ENCODE results near the gene PAX7. TPM values are rescaled to one million over a fixed set of nuclear protein-coding genes. Genes with fewer than 3 reads are reported as not detected.

Gene PAX7
- total and polyA plus RNA-seq, 2 donors (not counting 1 experiment from before 2014, with no cell fraction given): not detected

DNA sequence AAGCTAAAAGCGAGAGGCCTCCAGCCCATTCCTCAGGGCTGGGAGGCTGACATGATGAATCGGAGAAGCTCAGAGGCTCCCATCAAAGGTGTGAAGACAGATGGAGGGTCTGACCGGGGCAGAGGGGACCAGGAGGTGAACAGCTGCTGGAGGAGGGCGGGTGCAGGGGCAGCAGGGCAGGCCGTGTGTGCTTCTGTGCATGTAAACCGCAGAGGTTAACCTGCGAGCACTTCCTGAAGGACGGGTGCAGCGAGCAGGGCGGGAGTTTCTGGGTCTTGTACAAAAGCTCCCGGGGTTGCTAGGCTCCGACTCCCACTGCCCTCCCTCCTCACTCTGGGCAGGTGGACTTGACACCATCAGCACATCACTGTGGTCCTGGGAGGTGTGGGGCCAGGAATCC lies 75.2 kb downstream of the PAX7 start:
- Histone ChIP-seq H3K4me2 (replicated peaks; ENCODE audit: low read depth, low read length, poor library complexity, severe bottlenecking) (no peak overlapping the region), H3K9ac (ENCODE audit: low read length) (no peak overlapping the region), H3K4me3 (ENCODE audit: control extremely low read depth in 1 of 5, extremely low read depth in 1 of 5, insufficient read depth in 1 of 5, low read depth in 2 of 5, low read length in 4 of 5) (no peak overlapping the region), H3K27ac (ENCODE audit: low read length in 2 of 2) (no peak overlapping the region), H3K36me3 (replicated peaks in 1 of 2; ENCODE audit: control extremely low read depth in 1 of 2, control insufficient read depth in 1 of 2, extremely low read depth in 1 of 2, insufficient read depth in 2 of 2, low read length in 1 of 2) (no peaks in the 10 kb centered on the region), H2AFZ (ENCODE audit: insufficient read depth, low read depth, low read length, poor library complexity, severe bottlenecking) (no peak overlapping the region), H3K4me1 (ENCODE audit: control insufficient read depth in 2 of 2, insufficient read depth in 2 of 2, low read length in 2 of 2) (no peaks in the 10 kb centered on the region), H3K9me3 (ENCODE audit: control extremely low read depth in 1 of 3, control insufficient read depth in 2 of 3, insufficient read depth in 1 of 3, low read length in 2 of 3) (no peaks in the 10 kb centered on the region), H3K27me3 (replicated peaks in 1 of 4; ENCODE audit: control extremely low read depth in 1 of 4, control insufficient read depth in 3 of 4, insufficient read depth in 4 of 4, low read length in 3 of 4) (peaks cover 0 to 11% (median 2%) of the 10 kb centered on the region in 4 experiments), H3K79me2 (ENCODE audit: control insufficient read depth, insufficient read depth, low read length) (no peaks in the 10 kb centered on the region), H4K20me1 (ENCODE audit: control insufficient read depth, insufficient read depth, low read length, poor library complexity, severe bottlenecking) (no peaks in the 10 kb centered on the region)
- Mint-ChIP-seq H3K27ac (no peak overlapping the region), H3K9me3 (ENCODE audit: insufficient read depth) (no peaks in the 10 kb centered on the region), H3K27me3 (peaks cover 27% of the 10 kb centered on the region), H3K4me1 (no peaks in the 10 kb centered on the region), H3K4me3 (no peak overlapping the region)
- intact Hi-C loops (cut with micrococcal nuclease): no loop called here
- CTCF ChIA-PET: no interaction called here
- POLR2A ChIA-PET: no interaction called here
- DNase-seq: no peak
- no peak for TF ChIP-seq EZH2 (IDR thresholded peaks at IDR 0.05; ENCODE audit: borderline replicate concordance, insufficient read depth, low read depth, low read length, poor library complexity, severe bottlenecking)
- TF ChIP-seq, protein P1, sequence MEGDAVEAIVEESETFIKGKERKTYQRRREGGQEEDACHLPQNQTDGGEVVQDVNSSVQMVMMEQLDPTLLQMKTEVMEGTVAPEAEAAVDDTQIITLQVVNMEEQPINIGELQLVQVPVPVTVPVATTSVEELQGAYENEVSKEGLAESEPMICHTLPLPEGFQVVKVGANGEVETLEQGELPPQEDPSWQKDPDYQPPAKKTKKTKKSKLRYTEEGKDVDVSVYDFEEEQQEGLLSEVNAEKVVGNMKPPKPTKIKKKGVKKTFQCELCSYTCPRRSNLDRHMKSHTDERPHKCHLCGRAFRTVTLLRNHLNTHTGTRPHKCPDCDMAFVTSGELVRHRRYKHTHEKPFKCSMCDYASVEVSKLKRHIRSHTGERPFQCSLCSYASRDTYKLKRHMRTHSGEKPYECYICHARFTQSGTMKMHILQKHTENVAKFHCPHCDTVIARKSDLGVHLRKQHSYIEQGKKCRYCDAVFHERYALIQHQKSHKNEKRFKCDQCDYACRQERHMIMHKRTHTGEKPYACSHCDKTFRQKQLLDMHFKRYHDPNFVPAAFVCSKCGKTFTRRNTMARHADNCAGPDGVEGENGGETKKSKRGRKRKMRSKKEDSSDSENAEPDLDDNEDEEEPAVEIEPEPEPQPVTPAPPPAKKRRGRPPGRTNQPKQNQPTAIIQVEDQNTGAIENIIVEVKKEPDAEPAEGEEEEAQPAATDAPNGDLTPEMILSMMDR (IDR thresholded peaks at IDR 0.05): no peak
- WGBS (ENCODE audit: insufficient coverage): 36% methylated on average over 6 of the region's 12 CpGs
- ATAC-seq (ENCODE audit: low read depth): no peak

DNA sequence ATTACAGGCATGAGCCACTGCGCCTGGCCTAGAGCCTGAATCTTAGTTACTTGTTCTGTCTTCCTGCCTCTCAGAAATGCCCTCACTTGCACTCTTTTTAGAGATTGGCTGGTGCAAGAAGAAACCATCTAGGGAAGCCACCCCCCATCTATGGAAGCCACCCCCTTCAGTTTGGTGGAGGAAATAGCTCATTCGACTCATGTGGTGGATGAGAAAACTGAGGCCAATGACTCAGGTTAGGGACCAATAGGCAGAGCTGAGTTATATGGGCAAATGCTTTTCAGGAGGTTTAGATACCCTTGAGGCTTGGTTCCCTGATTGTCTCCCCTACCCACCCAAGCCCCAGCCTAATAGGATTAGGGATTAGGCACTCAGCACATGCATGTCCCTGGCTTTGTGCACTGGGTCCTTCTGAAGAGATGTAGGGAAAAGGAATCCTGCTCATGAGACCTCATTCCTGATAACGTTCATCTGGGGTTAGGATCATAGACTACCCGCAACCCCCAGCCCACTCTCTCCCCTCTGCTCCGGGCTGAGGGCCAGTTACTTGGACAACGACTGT lies 77.1 kb downstream of the PAX7 start:
- WGBS (ENCODE audit: insufficient coverage): 100% methylated on average over 1 of the region's 6 CpGs
- ChIA-PET POLR2A (no interaction called here), CTCF (no interaction called here)
- DNase-seq (no peak), ATAC-seq (ENCODE audit: low read depth) (no peak)
- H3K4me2 ChIP-seq (replicated peaks; ENCODE audit: low read depth, low read length, poor library complexity, severe bottlenecking): no peak overlapping the region
- Mint-ChIP-seq H3K27ac (no peak overlapping the region), H3K4me1 (no peaks in the 10 kb centered on the region), H3K9me3 (ENCODE audit: insufficient read depth) (no peaks in the 10 kb centered on the region), H3K27me3 (peaks cover 28% of the 10 kb centered on the region), H3K4me3 (no peak overlapping the region)
- H3K4me3 ChIP-seq (ENCODE audit: control extremely low read depth in 1 of 5, extremely low read depth in 1 of 5, insufficient read depth in 1 of 5, low read depth in 2 of 5, low read length in 4 of 5): no peak overlapping the region
- intact Hi-C loops (cut with micrococcal nuclease): no loop called here
- H2AFZ ChIP-seq (ENCODE audit: insufficient read depth, low read depth, low read length, poor library complexity, severe bottlenecking): no peak overlapping the region
- no peak for TF ChIP-seq EZH2 (IDR thresholded peaks at IDR 0.05; ENCODE audit: borderline replicate concordance, insufficient read depth, low read depth, low read length, poor library complexity, severe bottlenecking)
- TF ChIP-seq, protein P1 (IDR thresholded peaks at IDR 0.05): no peak
- no peak overlapping the region for H3K9ac ChIP-seq (ENCODE audit: low read length)
- no peaks in the 10 kb centered on the region for H3K36me3 ChIP-seq (replicated peaks in 1 of 2; ENCODE audit: control extremely low read depth in 1 of 2, control insufficient read depth in 1 of 2, extremely low read depth in 1 of 2, insufficient read depth in 2 of 2, low read length in 1 of 2)
- H3K27me3 ChIP-seq (replicated peaks in 1 of 4; ENCODE audit: control extremely low read depth in 1 of 4, control insufficient read depth in 3 of 4, insufficient read depth in 4 of 4, low read length in 3 of 4): peaks cover 0 to 12% (median 2%) of the 10 kb centered on the region in 4 experiments
- no peaks in the 10 kb centered on the region for H3K79me2 ChIP-seq (ENCODE audit: control insufficient read depth, insufficient read depth, low read length)
- no peaks in the 10 kb centered on the region for H3K4me1 ChIP-seq (ENCODE audit: control insufficient read depth in 2 of 2, insufficient read depth in 2 of 2, low read length in 2 of 2)
- H3K27ac ChIP-seq (ENCODE audit: low read length in 2 of 2): no peak overlapping the region
- no peaks in the 10 kb centered on the region for H4K20me1 ChIP-seq (ENCODE audit: control insufficient read depth, insufficient read depth, low read length, poor library complexity, severe bottlenecking)
- H3K9me3 ChIP-seq (ENCODE audit: control extremely low read depth in 1 of 3, control insufficient read depth in 2 of 3, insufficient read depth in 1 of 3, low read length in 2 of 3): no peaks in the 10 kb centered on the region

All from B cell (primary cell).